Fibroblast of villous mesenchyme (primary cell): ENCODE results near the gene C1orf141. TPM values are rescaled to one million over a fixed set of nuclear protein-coding genes. Genes with fewer than 3 reads are reported as not detected.

Experiments
- DNase-seq: peaks from one replicate; pipeline ENCODE4 v3.0.0-alpha.2; 2010; ENCODE audit warnings: low read depth
- H3K4me3 ChIP-seq: 2 replicates; pipeline ENCODE4 v1.5.1; 2011; ENCODE audit warnings: low read depth, mild to moderate bottlenecking, low read length
- total RNA-seq: library from RNA; depleted of rRNA; stranded (reverse); fragments of >200 nt; gene quantifications from 2 replicates; pipeline ENCODE4 v1.2.3, GENCODE V29; 2012
- TF ChIP-seq, protein P1 (sequence below): IDR thresholded peaks from 2 replicates; pipeline ENCODE4 v1.5.1; 2012; ENCODE audit warnings: low read depth, mild to moderate bottlenecking, low read length; ENCODE audit not compliant: insufficient read depth

The C1orf141 gene
- total RNA-seq, 1 donor, result not detected

DNA sequence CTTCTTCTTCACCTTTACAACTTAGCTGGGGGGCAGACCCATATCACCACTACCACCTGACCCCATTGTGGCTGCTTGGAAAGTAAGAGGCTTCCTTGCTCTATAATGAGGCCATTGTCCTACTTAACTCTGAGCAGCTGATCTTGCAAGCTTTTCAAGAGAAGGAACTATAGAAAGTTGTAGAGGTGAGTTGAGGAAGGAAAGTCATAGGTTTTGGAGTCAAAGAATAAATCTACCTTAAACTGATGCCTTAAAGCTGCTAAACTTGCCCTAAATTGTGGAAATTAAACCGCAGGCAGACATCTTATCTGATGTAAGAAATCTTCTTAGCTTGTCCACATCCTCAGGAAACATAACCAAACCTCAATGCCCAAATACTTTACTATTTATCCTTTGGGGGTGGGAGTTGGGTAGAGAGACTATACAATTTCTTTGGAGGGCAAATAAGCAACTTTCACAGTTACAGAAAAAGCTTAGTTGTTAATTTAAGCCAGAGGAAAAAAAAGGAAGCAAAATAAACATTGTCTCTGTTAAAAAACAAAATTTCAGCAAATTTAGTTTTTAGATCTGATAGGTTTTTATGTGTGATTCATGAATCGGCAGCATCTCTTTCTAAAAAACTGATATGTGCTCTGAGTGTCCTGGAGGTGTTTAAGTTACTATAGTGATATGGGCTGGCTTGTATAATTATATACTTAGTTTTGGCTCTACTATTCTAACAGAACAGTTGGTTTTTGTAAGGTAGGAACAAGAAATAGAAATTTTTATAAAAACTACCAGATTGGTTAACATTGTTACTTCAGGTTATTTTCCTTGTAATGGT lies 36.2 kb upstream of the C1orf141 start:
- no peak overlapping the region for H3K4me3 ChIP-seq
- TF ChIP-seq, protein P1, sequence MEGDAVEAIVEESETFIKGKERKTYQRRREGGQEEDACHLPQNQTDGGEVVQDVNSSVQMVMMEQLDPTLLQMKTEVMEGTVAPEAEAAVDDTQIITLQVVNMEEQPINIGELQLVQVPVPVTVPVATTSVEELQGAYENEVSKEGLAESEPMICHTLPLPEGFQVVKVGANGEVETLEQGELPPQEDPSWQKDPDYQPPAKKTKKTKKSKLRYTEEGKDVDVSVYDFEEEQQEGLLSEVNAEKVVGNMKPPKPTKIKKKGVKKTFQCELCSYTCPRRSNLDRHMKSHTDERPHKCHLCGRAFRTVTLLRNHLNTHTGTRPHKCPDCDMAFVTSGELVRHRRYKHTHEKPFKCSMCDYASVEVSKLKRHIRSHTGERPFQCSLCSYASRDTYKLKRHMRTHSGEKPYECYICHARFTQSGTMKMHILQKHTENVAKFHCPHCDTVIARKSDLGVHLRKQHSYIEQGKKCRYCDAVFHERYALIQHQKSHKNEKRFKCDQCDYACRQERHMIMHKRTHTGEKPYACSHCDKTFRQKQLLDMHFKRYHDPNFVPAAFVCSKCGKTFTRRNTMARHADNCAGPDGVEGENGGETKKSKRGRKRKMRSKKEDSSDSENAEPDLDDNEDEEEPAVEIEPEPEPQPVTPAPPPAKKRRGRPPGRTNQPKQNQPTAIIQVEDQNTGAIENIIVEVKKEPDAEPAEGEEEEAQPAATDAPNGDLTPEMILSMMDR, result no peak

DNA sequence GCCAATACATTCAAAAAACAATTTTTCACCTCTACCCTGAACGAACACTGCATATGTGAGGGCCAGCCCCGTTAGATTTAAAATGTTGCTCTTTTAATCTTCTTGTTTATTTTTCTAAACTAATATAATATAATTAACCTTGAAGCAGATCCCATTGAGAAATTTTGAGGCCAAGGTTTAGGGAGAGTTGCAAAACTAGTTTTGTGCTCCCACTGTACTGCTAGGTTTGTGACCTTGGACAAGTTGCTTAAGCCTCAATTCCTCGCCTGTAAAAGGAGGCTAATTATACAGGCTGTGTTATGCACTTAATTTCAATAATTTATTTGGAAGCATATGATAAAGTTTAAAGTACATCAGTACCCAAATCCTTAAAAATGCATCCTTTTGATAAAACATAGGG lies 35.2 kb upstream of the C1orf141 start:
- DNase-seq, result no peak
- H3K4me3 ChIP-seq, result no peak overlapping the region
- TF ChIP-seq, protein P1, result no peak

More for the DNA sequence above, 36.2 kb upstream of the C1orf141 start:
- DNase-seq, result no peak

DNA sequence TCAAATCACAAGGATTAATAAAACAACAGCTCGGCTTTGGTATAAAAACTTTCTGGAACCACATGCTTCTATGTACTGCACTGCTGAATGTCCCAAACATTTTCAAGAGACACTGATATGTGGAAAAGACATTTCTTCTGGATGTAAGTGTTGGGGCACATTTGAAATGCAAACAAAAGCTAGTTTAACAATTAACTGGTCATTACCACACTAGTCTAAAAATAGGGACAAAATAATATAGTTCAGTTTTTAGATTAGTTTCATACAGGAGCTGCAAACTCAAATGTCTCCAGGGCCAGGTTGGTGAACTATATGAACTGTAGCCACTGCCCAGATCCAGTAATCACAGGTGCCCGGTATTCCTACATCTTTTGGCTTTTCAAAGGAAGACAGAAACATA lies 34.7 kb upstream of the C1orf141 start:
- H3K4me3 ChIP-seq, result no peak overlapping the region
- TF ChIP-seq, protein P1, result no peak
- DNase-seq, result no peak

- no peak for DNase-seq
- no peak within 1 kb of the TSS for H3K4me3 ChIP-seq
- TF ChIP-seq, protein P1, result no peak
Measured at GRCh38 chr1:67166196-67166595, 31.4 kb upstream of the C1orf141 start, which contains the start of gene IL23R. TSS of gene IL23R (plus strand) at chr1:67166454. CDS start at chr1:67168121, 1,667 bp downstream.

GRCh38 chr1:67165468-67166041 lies 30.8 kb upstream of the C1orf141 start:
- TF ChIP-seq, protein P1, result no peak
- no peak overlapping the region for H3K4me3 ChIP-seq
- no peak for DNase-seq

DNA sequence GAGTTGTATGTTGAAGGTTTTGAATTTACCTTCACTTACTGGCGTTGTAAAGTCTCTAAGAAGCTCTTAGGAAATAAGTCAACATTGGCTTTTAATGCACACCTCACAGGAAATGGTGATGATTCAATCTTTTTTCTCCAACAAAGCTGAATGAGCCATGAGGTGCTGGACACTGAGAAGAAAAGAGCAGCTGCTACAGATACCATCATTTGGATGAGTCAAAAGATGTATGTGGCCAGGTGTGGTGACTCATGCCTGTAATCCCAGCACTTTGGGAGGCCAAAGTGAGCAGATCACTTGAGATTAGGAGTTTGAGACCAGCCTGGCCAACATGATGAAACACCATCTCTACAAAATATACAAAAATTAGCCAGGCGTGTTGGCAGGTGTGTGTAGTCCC lies 28.2 kb upstream of the C1orf141 start:
- H3K4me3 ChIP-seq, result no peak overlapping the region
- TF ChIP-seq, protein P1, result no peak
- no peak for DNase-seq
